HG03521 (cell line): ENCODE results near the gene HASPIN.

Source experiments
- ATAC-seq: cut with Tn5 transposase; IDR thresholded peaks from one replicate; pipeline ENCODE4 v1.9.1; 2021; ENCODE audit warnings: mild to moderate bottlenecking, moderate library complexity; ENCODE audit not compliant: unreplicated experiment

The HASPIN gene

GRCh38 chr17:3723556-3724377 is at the start of gene HASPIN:
HASPIN (plus strand) TSS chr17:3723903; CDS start chr17:3723936, 33 bp downstream.
- peak; percentile 88 for ATAC-seq

- ATAC-seq = no peak
Measured at GRCh38 chr17:3675886-3676285, 47.8 kb upstream of the HASPIN start.

GRCh38 chr17:3678095-3678820 is 45.4 kb upstream of the HASPIN start:
- ATAC-seq = no peak

GRCh38 chr17:3678821-3679530 is 44.7 kb upstream of the HASPIN start:
- ATAC-seq = no peak

- ATAC-seq = no peak
Measured at GRCh38 chr17:3679531-3680126, 44.1 kb upstream of the HASPIN start.

GRCh38 chr17:3681057-3681456 is 42.6 kb upstream of the HASPIN start:
- no peak for ATAC-seq

- ATAC-seq = no peak
Measured at GRCh38 chr17:3681565-3681964, 42.1 kb upstream of the HASPIN start.

- no peak for ATAC-seq
Measured at GRCh38 chr17:3682033-3682432, 41.7 kb upstream of the HASPIN start.

DNA sequence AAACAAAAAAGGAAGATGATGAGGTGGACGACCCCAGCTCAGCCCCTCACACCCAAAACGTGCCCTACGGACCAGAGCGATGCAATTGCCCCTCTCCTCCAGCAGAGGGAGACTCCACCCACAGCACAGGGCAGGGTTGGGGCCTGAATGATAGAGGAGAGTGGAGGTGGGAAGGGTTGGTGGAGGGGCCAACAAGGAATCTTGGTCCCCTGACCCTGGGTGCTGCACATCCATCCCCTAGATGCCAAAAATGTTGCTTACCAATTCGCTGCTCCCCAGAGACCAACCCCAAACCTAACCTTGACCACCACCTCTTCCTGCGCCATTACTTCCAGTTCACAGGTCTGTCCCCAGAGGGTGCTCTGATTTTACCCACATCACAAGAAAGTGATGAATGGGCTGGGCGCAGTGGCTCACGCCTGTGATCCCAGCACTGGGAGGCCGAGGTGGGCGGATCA is 40.6 kb upstream of the HASPIN start:
- peak; percentile 50 for ATAC-seq

DNA sequence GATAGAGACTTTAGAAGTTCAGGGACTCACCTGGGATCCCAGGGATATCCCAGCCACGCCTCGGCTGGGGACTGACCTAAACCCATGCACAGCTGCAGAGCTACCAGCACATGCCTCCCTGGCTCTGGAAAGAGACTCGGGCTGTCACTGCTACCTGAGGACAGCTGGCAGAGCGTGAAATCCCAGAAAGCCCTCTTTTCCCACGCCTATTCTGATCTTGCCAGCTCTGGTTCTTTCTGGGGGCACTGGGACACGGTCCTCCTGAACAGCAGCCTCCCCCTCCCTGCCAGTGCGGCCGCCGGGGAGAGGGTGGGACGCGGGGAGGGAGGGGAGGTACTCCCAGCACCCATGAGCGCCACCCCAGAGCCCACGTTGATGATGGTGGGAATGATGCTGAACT is 38.5 kb upstream of the HASPIN start:
- ATAC-seq = no peak

- no peak for ATAC-seq
Measured at GRCh38 chr17:3688027-3688553, 35.6 kb upstream of the HASPIN start.

DNA sequence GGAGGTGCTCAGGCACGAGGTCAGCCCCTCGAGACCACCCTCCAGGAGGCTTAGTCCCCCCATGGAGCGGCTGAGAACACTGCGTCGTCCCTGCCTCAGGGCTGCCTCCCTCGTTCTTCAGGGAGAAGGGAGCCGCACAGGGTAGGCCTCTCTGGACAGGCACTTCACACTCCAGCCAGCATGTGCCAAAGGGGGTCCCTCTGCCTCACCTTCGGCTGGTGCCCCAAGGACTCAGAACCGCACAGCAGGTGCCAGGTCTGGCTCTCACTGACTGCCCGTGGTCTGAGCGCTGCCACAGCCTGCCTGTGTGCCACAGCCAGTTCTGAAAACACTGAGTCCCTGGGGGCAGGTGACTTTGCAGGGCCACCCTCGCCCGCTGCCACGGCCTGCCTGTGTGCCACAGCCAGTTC is 34.8 kb upstream of the HASPIN start:
- ATAC-seq = no peak

GRCh38 chr17:3689262-3690093 is 34.2 kb upstream of the HASPIN start:
- no peak for ATAC-seq

GRCh38 chr17:3690094-3690715 is 33.5 kb upstream of the HASPIN start:
- no peak for ATAC-seq

DNA sequence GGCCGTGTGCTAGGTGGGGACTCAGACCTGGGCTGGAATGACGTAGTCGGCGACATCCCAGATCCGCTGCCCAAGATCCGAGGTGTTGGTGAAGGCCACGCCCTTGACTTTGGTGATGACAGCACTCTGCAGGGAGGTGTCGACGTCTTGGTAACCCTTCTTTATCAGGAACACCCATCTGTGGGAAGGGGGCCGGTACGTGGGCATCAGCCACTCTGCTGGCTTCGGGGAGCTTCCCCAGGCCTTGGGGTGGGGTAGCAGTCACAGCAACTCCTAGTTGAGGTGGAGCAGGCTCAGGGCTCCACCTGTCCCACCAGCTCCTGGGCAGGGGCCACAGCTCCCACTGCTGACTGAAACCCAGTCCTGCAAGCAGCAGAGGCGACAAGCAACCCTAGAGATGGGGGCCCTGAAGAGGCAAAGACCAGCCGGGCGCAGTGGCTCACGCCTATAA is 32.1 kb upstream of the HASPIN start:
- no peak for ATAC-seq

DNA sequence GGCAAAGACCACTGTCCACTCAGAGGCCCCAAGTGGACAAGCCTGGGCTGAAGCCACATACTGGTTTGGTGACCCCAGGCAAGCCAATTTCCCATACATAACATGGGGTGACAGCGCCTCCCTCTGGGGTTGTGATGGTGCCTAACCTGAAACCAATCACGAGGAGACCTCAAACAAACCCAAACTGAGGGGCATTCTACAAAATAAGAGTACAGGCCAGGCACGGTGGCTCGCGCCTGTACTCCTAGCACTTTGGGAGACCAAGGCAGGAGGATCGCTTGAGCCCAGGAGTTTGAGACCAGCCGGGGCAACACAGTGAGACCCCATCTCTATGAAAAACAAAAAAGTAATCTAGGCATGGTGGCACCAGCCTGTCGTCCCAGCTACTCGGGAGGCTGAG is 31.4 kb upstream of the HASPIN start:
- ATAC-seq = no peak

DNA sequence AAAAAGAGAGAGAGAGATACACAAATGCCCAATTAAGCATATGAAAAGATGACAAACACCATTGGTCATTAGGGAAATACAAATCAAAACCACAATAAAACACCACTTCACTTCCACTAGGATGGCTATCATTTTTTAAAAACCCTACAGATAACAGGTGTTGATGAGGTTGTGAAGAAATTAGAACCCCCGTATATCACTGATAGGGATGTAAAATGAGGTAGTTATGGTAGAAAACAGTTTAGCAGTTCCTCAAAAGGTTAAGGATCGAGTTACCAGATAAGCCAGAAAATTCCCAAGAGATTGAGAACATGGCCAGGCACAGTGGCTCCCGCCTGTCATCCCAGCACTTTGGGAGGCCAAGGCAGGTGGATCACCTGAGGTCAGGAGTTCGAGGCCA is 30.6 kb upstream of the HASPIN start:
- no peak for ATAC-seq

DNA sequence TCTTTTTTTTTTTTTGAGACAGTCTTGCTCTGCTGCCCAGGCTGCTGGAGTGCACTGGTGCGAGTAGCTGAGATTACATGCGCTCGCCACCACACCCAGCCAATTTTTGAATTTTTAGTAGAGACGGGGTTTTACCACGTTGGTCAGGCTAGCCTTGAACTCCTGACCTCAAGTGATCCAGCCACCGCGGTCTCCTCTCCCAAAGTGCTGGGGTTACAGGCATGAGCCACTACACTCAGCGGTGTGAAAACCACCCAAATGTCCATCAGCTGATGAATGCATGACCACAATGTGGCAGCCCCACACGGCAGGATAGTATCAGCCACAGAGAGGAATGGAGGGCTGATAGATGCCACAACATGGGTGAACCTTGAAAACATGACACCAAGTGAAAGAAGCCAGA is 29.9 kb upstream of the HASPIN start:
- no peak for ATAC-seq

DNA sequence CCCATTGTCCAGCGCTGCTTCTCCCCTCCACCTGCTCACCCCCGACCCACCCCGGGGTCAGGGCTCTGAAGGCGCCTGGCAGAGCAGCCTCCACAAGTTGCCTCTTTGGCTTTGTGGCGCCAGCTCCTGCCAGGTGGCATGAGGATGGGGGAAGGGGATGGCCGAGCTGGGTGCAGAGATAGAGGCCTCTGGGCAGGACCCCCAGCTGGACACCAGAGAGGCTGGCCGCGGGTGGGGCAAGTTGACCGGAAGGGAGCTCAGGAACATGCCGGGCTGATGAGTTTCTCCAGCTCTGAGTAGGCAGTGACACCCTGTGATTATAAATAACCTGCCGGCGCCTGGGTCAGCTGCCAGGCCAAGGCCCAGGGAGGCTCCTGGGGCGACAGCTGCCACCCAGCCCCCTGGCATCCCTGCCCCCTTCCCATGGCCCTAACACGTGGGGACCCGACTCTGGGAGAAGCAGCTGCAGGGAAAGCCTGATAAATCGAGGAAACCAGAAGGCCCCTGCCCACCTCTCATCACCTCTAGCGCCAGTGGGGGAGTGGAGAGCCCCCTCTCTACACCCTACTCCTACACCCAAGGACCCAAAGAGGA is 28.5 kb upstream of the HASPIN start:
- ATAC-seq = no peak
